D721Med (cell line): Measurements from ENCODE around the gene ATRNL1.

Experiments
- DNase-seq: peaks from one replicate; pipeline ENCODE4 v3.0.0; 2011; ENCODE audit warnings: low spot score; ENCODE audit not compliant: insufficient read length
- FAIRE-seq: peaks from 2 replicates; lab custom pipeline; 2011; peaks lifted over from hg19 to GRCh38; lab: Jason Lieb, UNC
- CTCF ChIP-seq: IDR thresholded peaks from 2 replicates; pipeline ENCODE4 v1.5.1; 2012; ENCODE audit warnings: mild to moderate bottlenecking, control low read depth; ENCODE audit not compliant: insufficient read depth; ENCODE audit errors: missing control alignments

The ATRNL1 gene

DNA sequence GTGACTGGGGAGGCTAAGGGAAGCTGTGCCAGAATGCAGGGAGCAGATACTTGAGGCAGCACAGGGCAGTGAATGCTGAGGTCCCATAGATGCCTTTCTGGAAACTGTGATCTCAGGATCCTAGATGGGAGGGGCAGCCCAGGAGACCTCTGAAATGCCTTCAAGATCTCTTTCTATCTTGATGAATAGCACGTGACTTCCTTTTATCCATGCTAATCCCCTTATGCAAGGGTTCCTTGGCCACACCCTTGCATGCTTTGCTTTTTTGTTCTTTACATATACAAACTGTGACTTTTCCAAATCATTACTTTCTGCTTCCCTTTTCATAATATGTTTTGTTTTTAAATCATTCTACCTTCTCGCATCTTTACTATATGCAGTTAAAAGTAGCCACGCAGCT is 14.7 kb downstream of the ATRNL1 start:
- no peak for TF ChIP-seq CTCF
- FAIRE-seq = no peak
- DNase-seq = no peak

DNA sequence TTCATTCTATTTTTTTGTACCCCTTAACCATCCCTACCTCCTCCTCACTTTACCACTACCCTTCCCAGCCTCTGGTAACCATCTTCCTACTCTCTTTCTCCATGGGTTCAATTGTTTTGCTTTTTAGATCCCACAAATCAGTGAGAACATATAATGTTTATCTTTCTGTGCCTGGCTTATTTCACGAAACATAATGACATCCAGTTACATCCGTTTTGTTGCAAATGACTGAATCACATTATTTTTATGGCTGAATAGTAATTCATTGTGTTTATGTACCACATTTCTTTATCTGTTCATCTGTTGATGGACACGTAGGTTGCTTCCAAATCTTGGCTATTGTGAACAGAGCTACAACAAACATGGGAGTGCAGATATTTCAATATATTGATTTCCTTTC is 24.1 kb downstream of the ATRNL1 start:
- no peak for DNase-seq
- no peak for TF ChIP-seq CTCF
- no peak for FAIRE-seq

DNA sequence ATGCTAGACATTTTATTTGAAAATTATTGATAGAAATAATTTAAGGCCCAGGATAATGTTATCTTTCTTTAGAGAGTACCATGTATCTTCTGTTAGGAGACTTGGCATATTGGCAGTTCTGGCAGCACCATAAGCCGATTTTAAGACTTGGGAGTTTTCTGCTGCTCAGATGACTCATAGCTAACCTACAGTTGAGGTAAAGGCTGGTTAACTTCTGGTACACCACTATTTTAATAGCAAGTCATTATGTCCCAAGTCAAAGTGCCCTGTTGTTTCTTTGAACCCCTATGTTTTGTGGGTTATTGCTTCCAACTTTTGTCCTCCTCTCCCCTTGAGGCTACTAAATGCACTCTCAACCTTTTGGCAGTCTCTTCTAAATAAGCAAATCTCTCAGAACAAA is 25.2 kb downstream of the ATRNL1 start:
- DNase-seq = no peak

DNA sequence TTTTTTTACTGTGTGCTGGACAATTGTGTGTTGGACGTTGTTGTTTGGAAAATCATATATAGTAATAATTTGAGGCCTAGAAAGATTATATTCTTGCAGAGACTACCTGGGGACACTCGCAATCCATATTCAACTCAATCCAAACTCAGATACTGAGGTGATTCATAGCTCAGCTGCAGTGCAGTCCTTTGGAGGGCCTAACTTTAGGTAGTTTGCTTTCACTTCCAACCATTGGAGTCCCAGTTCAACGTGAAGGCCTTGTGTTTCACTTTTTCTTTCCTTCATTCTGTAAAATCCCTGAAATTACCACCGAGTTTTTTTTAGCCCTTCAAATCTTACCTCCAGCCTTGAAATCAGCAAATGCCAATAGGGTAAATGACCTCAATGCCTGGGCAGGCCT is 32.3 kb downstream of the ATRNL1 start:
- FAIRE-seq (no peak), DNase-seq (no peak)
- no peak for TF ChIP-seq CTCF

More for the DNA sequence above, 25.2 kb downstream of the ATRNL1 start:
- no peak for FAIRE-seq
- TF ChIP-seq CTCF = no peak

- FAIRE-seq (no peak), DNase-seq (no peak)
- TF ChIP-seq CTCF = peak; percentile 33
Measured at GRCh38 chr10:115129752-115130151, 36.6 kb downstream of the ATRNL1 start.

GRCh38 chr10:115136616-115137015 is 43.5 kb downstream of the ATRNL1 start:
- TF ChIP-seq CTCF = no peak
- FAIRE-seq (no peak), DNase-seq (no peak)

DNA sequence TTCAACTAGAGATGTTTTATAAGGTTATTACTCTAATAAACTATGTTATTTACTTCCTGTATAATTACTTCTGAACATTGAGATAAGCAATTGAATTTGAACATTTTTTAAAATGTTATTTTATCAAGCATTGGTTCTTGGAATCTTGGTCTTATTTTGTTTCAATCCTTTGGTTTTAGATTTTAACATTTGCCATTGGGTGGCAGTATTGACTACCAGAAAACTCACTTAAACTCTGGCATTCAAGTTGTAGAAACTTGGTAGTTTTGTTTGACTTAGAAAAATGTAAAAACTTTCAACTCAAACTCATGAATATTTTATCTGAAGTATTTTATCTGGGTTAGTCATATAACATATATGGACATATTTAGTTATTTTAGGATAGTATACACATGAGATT is 48.1 kb downstream of the ATRNL1 start:
- TF ChIP-seq CTCF = peak; percentile 38

More for the DNA sequence above, 48.1 kb downstream of the ATRNL1 start:
- FAIRE-seq (no peak), DNase-seq (no peak)
